PC-9 (cell line): ENCODE results near the gene ACACB. TPM values are rescaled to one million over a fixed set of nuclear protein-coding genes. Genes with fewer than 3 reads are reported as not detected.
A peak's percentile ranks its signal among the peaks of the same experiment; 100 is the strongest.

Experiments used
- BruUV-seq: library from RNA; stranded (reverse); fragments of 400-500 nt; replicated peaks from 2 replicates; lab custom pipeline; 2021; lab: Mats Ljungman, UMichigan
- CTCF ChIA-PET: fragments of 300-600 bp; sonication (Branson Sonifier 250); formaldehyde crosslinking; loops from one replicate; lab custom pipeline; 2022; ENCODE audit warnings: antibody characterized with exemption; lab: Charles Lee
- POLR2A ChIA-PET: fragments of 300-600 bp; sonication (Branson Sonifier 250); formaldehyde crosslinking; loops from one replicate; lab custom pipeline; 2022; ENCODE audit warnings: antibody characterized with exemption; ENCODE audit not compliant: unreplicated experiment; lab: Charles Lee
- DNase-seq, 2 experiments: peaks; one replicate each; pipeline versions ENCODE4 v3.0.0 to v3.0.0-alpha.2; 2015 to 2022; ENCODE audit warnings: mixed read lengths in 1 of 2
- H2AFZ ChIP-seq: fragments of 200-600 bp; sonication (generic); 2 replicates; pipeline ENCODE4 v1.8.1; 2017; ENCODE audit warnings: antibody characterized with exemption
- H3F3A ChIP-seq: fragments of 200-600 bp; sonication (generic); 2 replicates; pipeline ENCODE4 v1.8.1; 2017; ENCODE audit warnings: antibody characterized with exemption, mild to moderate bottlenecking, low read depth; ENCODE audit not compliant: insufficient read depth
- H3K27ac ChIP-seq: fragments of 200-600 bp; sonication (generic); 2 replicates; pipeline ENCODE4 v1.6.1; 2016; ENCODE audit warnings: mixed run types
- H3K27me3 ChIP-seq: fragments of 200-600 bp; sonication (generic); 2 replicates; pipeline ENCODE4 v1.6.1; 2016; ENCODE audit warnings: low read depth, mixed run types; ENCODE audit not compliant: insufficient read depth
- H3K36me3 ChIP-seq: fragments of 200-600 bp; sonication (generic); 2 replicates; pipeline ENCODE4 v1.6.1; 2016; ENCODE audit warnings: low read depth, mixed run types
- H3K4me1 ChIP-seq: fragments of 200-600 bp; sonication (generic); replicated peaks from 2 replicates; pipeline ENCODE4 v1.6.1; 2016; ENCODE audit warnings: mixed run types; ENCODE audit not compliant: insufficient read depth
- H3K4me2 ChIP-seq: fragments of 200-600 bp; sonication (generic); 2 replicates; pipeline ENCODE4 v1.6.1; 2017; ENCODE audit warnings: mixed run types
- H3K4me3 ChIP-seq: fragments of 200-600 bp; sonication (generic); 2 replicates; pipeline ENCODE4 v1.6.1; 2016; ENCODE audit warnings: mixed run types
- H3K79me2 ChIP-seq: fragments of 200-600 bp; sonication (generic); 2 replicates; pipeline ENCODE4 v1.6.1; 2017; ENCODE audit warnings: low read depth, mixed run types
- H3K9me2 ChIP-seq: fragments of 200-600 bp; sonication (generic); 2 replicates; pipeline ENCODE4 v1.8.1; 2017; ENCODE audit warnings: mild to moderate bottlenecking; ENCODE audit not compliant: insufficient read depth
- H3K9me3 ChIP-seq: fragments of 200-600 bp; sonication (generic); 2 replicates; pipeline ENCODE4 v1.8.1; 2016; ENCODE audit warnings: low read depth; ENCODE audit not compliant: insufficient read depth
- H4K20me1 ChIP-seq: fragments of 200-600 bp; sonication (generic); 2 replicates; pipeline ENCODE4 v1.8.1; 2017; ENCODE audit not compliant: insufficient read depth
- CTCF ChIP-seq: fragments of 200-600 bp; sonication (generic); conservative IDR thresholded peaks from 2 replicates; pipeline ENCODE4 v1.6.1; 2017; ENCODE audit warnings: mixed run types, antibody characterized with exemption, mild to moderate bottlenecking, moderate library complexity
- EZH2 ChIP-seq: fragments of 200-600 bp; sonication (generic); IDR thresholded peaks from 2 replicates; pipeline ENCODE4 v1.8.0; 2017; ENCODE audit warnings: antibody characterized with exemption, low read depth
- intact Hi-C: fragments of 100-400 bp; cut with micrococcal nuclease; formaldehyde crosslinking; loops from one replicate; pipeline ENCODE4 v1.10.0; 2022; ENCODE audit not compliant: unreplicated experiment
- total RNA-seq: library from RNA; stranded (reverse); gene quantifications from 2 replicates; pipeline ENCODE4 v1.2.3, GENCODE V29; 2021

The ACACB gene
- total RNA-seq, 1 experiment from 2014 or later, result 13.8 TPM

GRCh38 chr12:109097435-109098182 is 18.8 kb upstream of the ACACB start, which contains the start of gene UNG:
UNG (plus strand) TSS chr12:109097597; CDS start chr12:109097680, 83 bp downstream.
- Histone ChIP-seq H3K36me3 (peaks cover 6% of the 10 kb centered on the region; the same call in 1 of the 2 replicates), H3K9me3 (no peaks in the 10 kb centered on the region), H3F3A (no peaks in the 10 kb centered on the region), H3K4me2 (peak within 1 kb of the TSS; percentile 79), H3K4me3 (peak within 1 kb of the TSS; percentile 65), H3K4me1 (peaks cover 17% of the 10 kb centered on the region), H2AFZ (peak within 1 kb of the TSS; percentile 91), H3K79me2 (peaks cover 11% of the 10 kb centered on the region), H3K27me3 (no peaks in the 10 kb centered on the region), H3K9me2 (no peaks in the 10 kb centered on the region), H4K20me1 (no peaks in the 10 kb centered on the region), H3K27ac (no peak within 1 kb of the TSS)
- CTCF ChIA-PET, result interaction anchor here (0.6 kb wide), 1 partner anchor 14 kb away, joined by 5 read pairs; no protein-coding TSS in a partner anchor
- BruUV-seq, result no TSS peak
- intact Hi-C loops, result loop anchor here (5.0 to 10.0 kb wide), 2 partner anchors 290 to 1183 kb away; no protein-coding TSS in a partner anchor
- DNase-seq, result peak; percentile 86 to 95
- TF ChIP-seq CTCF (no peak), EZH2 (no peak)
- POLR2A ChIA-PET, result no interaction called here

DNA sequence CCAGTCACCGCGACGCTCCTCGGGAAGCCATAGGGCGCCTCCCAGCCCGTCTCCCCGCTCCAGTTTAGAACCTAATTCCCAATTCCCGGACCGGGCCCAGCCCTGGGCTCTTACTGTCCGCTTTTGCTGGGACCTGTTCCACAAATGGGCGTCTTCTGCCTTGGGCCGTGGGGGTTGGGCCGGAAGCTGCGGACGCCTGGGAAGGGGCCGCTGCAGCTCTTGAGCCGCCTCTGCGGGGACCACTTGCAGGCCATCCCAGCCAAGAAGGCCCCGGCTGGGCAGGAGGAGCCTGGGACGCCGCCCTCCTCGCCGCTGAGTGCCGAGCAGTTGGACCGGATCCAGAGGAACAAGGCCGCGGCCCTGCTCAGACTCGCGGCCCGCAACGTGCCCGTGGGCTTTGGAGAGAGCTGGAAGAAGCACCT is 18.2 kb upstream of the ACACB start:
- intact Hi-C loops, result loop anchor here (5.0 to 10.0 kb wide), 2 partner anchors 289 to 1183 kb away; no protein-coding TSS in a partner anchor
- peak overlapping the region; percentile 74 for H3K4me2 ChIP-seq
- H2AFZ ChIP-seq, result peak overlapping the region; percentile 83
- H3K27ac ChIP-seq, result no peak overlapping the region
- H3K36me3 ChIP-seq, result peaks cover 6% of the 10 kb centered on the region; the same call in 1 of the 2 replicates
- no TSS peak for BruUV-seq
- H3K4me1 ChIP-seq, result peaks cover 12% of the 10 kb centered on the region
- no peaks in the 10 kb centered on the region for H3K27me3 ChIP-seq
- POLR2A ChIA-PET, result no interaction called here
- peak overlapping the region; percentile 65 for H3K4me3 ChIP-seq
- TF ChIP-seq EZH2, result no peak
- no peak for TF ChIP-seq CTCF
- no peaks in the 10 kb centered on the region for H3K9me2 ChIP-seq
- no peaks in the 10 kb centered on the region for H3K9me3 ChIP-seq
- CTCF ChIA-PET, result interaction anchor here (0.6 kb wide), 2 partner anchors 14 to 68 kb away, joined by 3 to 8 read pairs; no protein-coding TSS in a partner anchor
- H3K79me2 ChIP-seq, result peaks cover 6% of the 10 kb centered on the region; the same call in 1 of the 2 replicates
- H4K20me1 ChIP-seq, result no peaks in the 10 kb centered on the region
- no peak for DNase-seq
- no peaks in the 10 kb centered on the region for H3F3A ChIP-seq

- POLR2A ChIA-PET, result no interaction called here
- intact Hi-C loops, result loop anchor here (5.0 to 10.0 kb wide), 2 partner anchors 289 to 1184 kb away; no protein-coding TSS in a partner anchor
- H3F3A ChIP-seq, result no peaks in the 10 kb centered on the region
- DNase-seq, result no peak
- peak overlapping the region; percentile 83 for H2AFZ ChIP-seq
- CTCF ChIA-PET, result interaction anchor here (0.6 kb wide), 2 partner anchors 14 to 68 kb away, joined by 3 to 8 read pairs; no protein-coding TSS in a partner anchor
- H3K79me2 ChIP-seq, result peaks cover 6% of the 10 kb centered on the region; the same call in 1 of the 2 replicates
- H3K4me1 ChIP-seq, result peaks cover 12% of the 10 kb centered on the region
- H3K9me2 ChIP-seq, result no peaks in the 10 kb centered on the region
- H3K27me3 ChIP-seq, result no peaks in the 10 kb centered on the region
- BruUV-seq, result no TSS peak
- no peaks in the 10 kb centered on the region for H4K20me1 ChIP-seq
- H3K27ac ChIP-seq, result no peak overlapping the region
- peak overlapping the region; percentile 74 for H3K4me2 ChIP-seq
- H3K4me3 ChIP-seq, result peak overlapping the region; percentile 65
- no peak for TF ChIP-seq CTCF
- no peak for TF ChIP-seq EZH2
- H3K9me3 ChIP-seq, result no peaks in the 10 kb centered on the region
- peaks cover 6% of the 10 kb centered on the region; the same call in 1 of the 2 replicates for H3K36me3 ChIP-seq
These were observed 17.7 kb upstream of the ACACB start for GRCh38 chr12:109098651-109099050.
